Astrocyte (in vitro differentiated cells and primary cell): Measurements from ENCODE around the gene DHX36.

ENCODE experiments used
- CTCF ChIP-seq: IDR thresholded peaks from 2 replicates; pipeline ENCODE4 v1.5.1; 2011; ENCODE audit warnings: low read depth, mild to moderate bottlenecking, inconsistent platforms, low read length, moderate library complexity; ENCODE audit not compliant: insufficient read depth
- EZH2 ChIP-seq: IDR thresholded peaks from 2 replicates; pipeline ENCODE4 v1.6.1; 2012; ENCODE audit warnings: mild to moderate bottlenecking, low read length, inconsistent platforms; ENCODE audit not compliant: insufficient read depth

DNA sequence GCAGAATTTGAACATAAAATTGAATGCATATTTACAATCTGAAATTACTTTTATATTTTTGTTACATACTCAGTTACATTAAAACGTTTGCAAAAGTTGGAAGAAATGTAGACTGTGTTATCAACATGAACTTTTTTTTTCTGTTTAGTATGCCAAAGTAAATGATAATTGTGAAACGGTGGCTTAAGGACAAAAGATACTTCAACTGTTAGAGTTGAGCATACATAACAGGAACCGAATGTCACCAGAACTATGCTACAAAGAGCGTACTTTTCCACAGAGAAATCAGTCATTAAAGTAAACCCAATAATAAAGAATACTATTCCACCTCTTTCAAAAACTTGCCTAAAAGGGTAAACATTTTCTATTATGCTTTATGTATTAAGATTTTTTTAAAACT, 14.3 kb upstream of the DHX36 start:
- TF ChIP-seq CTCF, result no peak
- no peak for TF ChIP-seq EZH2
